ENCODE data around the gene ANGPTL2.

Gene ANGPTL2

GRCh38 chr9:127091526-127091925 is 30.9 kb downstream of the ANGPTL2 start:
- H3K9me3 ChIP-seq (ENCODE audit: control insufficient read depth, insufficient read depth, low read length) = no peaks in the 10 kb centered on the region
- H3K36me3 ChIP-seq (ENCODE audit: insufficient read depth, low read length) = no peaks in the 10 kb centered on the region
- no peak overlapping the region for H3K9ac ChIP-seq (ENCODE audit: low read depth, low read length)
- H3K4me1 ChIP-seq (ENCODE audit: insufficient read depth, low read length) = no peaks in the 10 kb centered on the region

- Histone ChIP-seq H3K9ac (ENCODE audit: low read depth, low read length) (no peak overlapping the region), H3K4me1 (ENCODE audit: insufficient read depth, low read length) (no peaks in the 10 kb centered on the region), H3K36me3 (ENCODE audit: insufficient read depth, low read length) (no peaks in the 10 kb centered on the region), H3K9me3 (ENCODE audit: control insufficient read depth, insufficient read depth, low read length) (no peaks in the 10 kb centered on the region)
These were observed 32.0 kb downstream of the ANGPTL2 start for GRCh38 chr9:127090341-127090985.

GRCh38 chr9:127089631-127090081 is 32.8 kb downstream of the ANGPTL2 start:
- no peaks in the 10 kb centered on the region for H3K36me3 ChIP-seq (ENCODE audit: insufficient read depth, low read length)

GRCh38 chr9:127088724-127089615 is 33.5 kb downstream of the ANGPTL2 start:
- no peaks in the 10 kb centered on the region for H3K4me1 ChIP-seq (ENCODE audit: insufficient read depth, low read length)

More at GRCh38 chr9:127089631-127090081, 32.8 kb downstream of the ANGPTL2 start:
- Histone ChIP-seq H3K9ac (ENCODE audit: low read depth, low read length) (no peak overlapping the region), H3K4me1 (ENCODE audit: insufficient read depth, low read length) (no peaks in the 10 kb centered on the region), H3K9me3 (ENCODE audit: control insufficient read depth, insufficient read depth, low read length) (no peaks in the 10 kb centered on the region)

GRCh38 chr9:127087836-127088235 is 34.6 kb downstream of the ANGPTL2 start:
- no peak overlapping the region for H3K9ac ChIP-seq (ENCODE audit: low read depth, low read length)
- H3K36me3 ChIP-seq (ENCODE audit: insufficient read depth, low read length) = no peaks in the 10 kb centered on the region
- no peaks in the 10 kb centered on the region for H3K4me1 ChIP-seq (ENCODE audit: insufficient read depth, low read length)
- no peaks in the 10 kb centered on the region for H3K9me3 ChIP-seq (ENCODE audit: control insufficient read depth, insufficient read depth, low read length)

More at GRCh38 chr9:127088724-127089615, 33.5 kb downstream of the ANGPTL2 start:
- H3K36me3 ChIP-seq (ENCODE audit: insufficient read depth, low read length) = no peaks in the 10 kb centered on the region
- no peaks in the 10 kb centered on the region for H3K9me3 ChIP-seq (ENCODE audit: control insufficient read depth, insufficient read depth, low read length)
- no peak overlapping the region for H3K9ac ChIP-seq (ENCODE audit: low read depth, low read length)

- H3K4me1 ChIP-seq (ENCODE audit: insufficient read depth, low read length) = no peaks in the 10 kb centered on the region
- no peak overlapping the region for H3K9ac ChIP-seq (ENCODE audit: low read depth, low read length)
- H3K36me3 ChIP-seq (ENCODE audit: insufficient read depth, low read length) = no peaks in the 10 kb centered on the region
- H3K9me3 ChIP-seq (ENCODE audit: control insufficient read depth, insufficient read depth, low read length) = no peaks in the 10 kb centered on the region
These were observed 35.0 kb downstream of the ANGPTL2 start for GRCh38 chr9:127087411-127087810.

- H3K9me3 ChIP-seq (ENCODE audit: control insufficient read depth, insufficient read depth, low read length) = no peaks in the 10 kb centered on the region
- H3K9ac ChIP-seq (ENCODE audit: low read depth, low read length) = no peak overlapping the region
- H3K36me3 ChIP-seq (ENCODE audit: insufficient read depth, low read length) = no peaks in the 10 kb centered on the region
- H3K4me1 ChIP-seq (ENCODE audit: insufficient read depth, low read length) = no peaks in the 10 kb centered on the region
These were observed 35.7 kb downstream of the ANGPTL2 start for GRCh38 chr9:127086771-127087170.

GRCh38 chr9:127085186-127085585 is 37.2 kb downstream of the ANGPTL2 start:
- Histone ChIP-seq H3K36me3 (ENCODE audit: insufficient read depth, low read length) (no peaks in the 10 kb centered on the region), H3K4me1 (ENCODE audit: insufficient read depth, low read length) (no peaks in the 10 kb centered on the region), H3K9me3 (ENCODE audit: control insufficient read depth, insufficient read depth, low read length) (no peaks in the 10 kb centered on the region), H3K9ac (ENCODE audit: low read depth, low read length) (no peak overlapping the region)

- H3K36me3 ChIP-seq (ENCODE audit: insufficient read depth, low read length) = no peaks in the 10 kb centered on the region
These were observed 38.1 kb downstream of the ANGPTL2 start for GRCh38 chr9:127084076-127085039.

GRCh38 chr9:127083138-127083980 is 39.1 kb downstream of the ANGPTL2 start:
- H3K4me1 ChIP-seq (ENCODE audit: insufficient read depth, low read length) = no peaks in the 10 kb centered on the region
- H3K36me3 ChIP-seq (ENCODE audit: insufficient read depth, low read length) = no peaks in the 10 kb centered on the region
- no peak overlapping the region for H3K9ac ChIP-seq (ENCODE audit: low read depth, low read length)
- H3K9me3 ChIP-seq (ENCODE audit: control insufficient read depth, insufficient read depth, low read length) = no peaks in the 10 kb centered on the region

More at GRCh38 chr9:127084076-127085039, 38.1 kb downstream of the ANGPTL2 start:
- no peaks in the 10 kb centered on the region for H3K9me3 ChIP-seq (ENCODE audit: control insufficient read depth, insufficient read depth, low read length)
- H3K4me1 ChIP-seq (ENCODE audit: insufficient read depth, low read length) = no peaks in the 10 kb centered on the region
- H3K9ac ChIP-seq (ENCODE audit: low read depth, low read length) = no peak overlapping the region

- Histone ChIP-seq H3K9ac (ENCODE audit: low read depth, low read length) (no peak overlapping the region), H3K4me1 (ENCODE audit: insufficient read depth, low read length) (peaks cover 11% of the 10 kb centered on the region; the same call in 1 of the 2 replicates), H3K36me3 (ENCODE audit: insufficient read depth, low read length) (no peaks in the 10 kb centered on the region), H3K9me3 (ENCODE audit: control insufficient read depth, insufficient read depth, low read length) (no peaks in the 10 kb centered on the region)
These were observed 40.9 kb downstream of the ANGPTL2 start for GRCh38 chr9:127081250-127082185.

GRCh38 chr9:127079446-127080140 is 42.8 kb downstream of the ANGPTL2 start:
- no peaks in the 10 kb centered on the region for H3K9me3 ChIP-seq (ENCODE audit: control insufficient read depth, insufficient read depth, low read length)
- H3K36me3 ChIP-seq (ENCODE audit: insufficient read depth, low read length) = no peaks in the 10 kb centered on the region
- H3K9ac ChIP-seq (ENCODE audit: low read depth, low read length) = no peak overlapping the region
- H3K4me1 ChIP-seq (ENCODE audit: insufficient read depth, low read length) = peaks cover 25% of the 10 kb centered on the region; the same call in 1 of the 2 replicates

Data from ES-I3 (cell line).